GM23248 (cell line): ENCODE measurements around the gene FAM47A. TPM values are rescaled to one million over a fixed set of nuclear protein-coding genes. Genes with fewer than 3 reads are reported as not detected.

Source experiments
- DNase-seq: peaks from one replicate; pipeline ENCODE4 v3.0.0-alpha.2; 2015
- H2AFZ ChIP-seq: fragments of 200-600 bp; sonication (generic); 2 replicates; pipeline ENCODE4 v1.6.1; 2016; ENCODE audit warnings: antibody characterized with exemption
- H3F3A ChIP-seq: fragments of 200-600 bp; sonication (generic); 2 replicates; pipeline ENCODE4 v1.6.1; 2016; ENCODE audit warnings: mild to moderate bottlenecking, antibody characterized with exemption, mixed run types; ENCODE audit not compliant: insufficient read depth
- H3K27ac ChIP-seq: fragments of 200-600 bp; sonication (generic); 2 replicates; pipeline ENCODE4 v1.5.1; 2016; ENCODE audit warnings: mild to moderate bottlenecking
- H3K27me3 ChIP-seq: fragments of 200-600 bp; sonication (generic); replicated peaks from 2 replicates; pipeline ENCODE4 v1.6.1; 2016; ENCODE audit warnings: mild to moderate bottlenecking; ENCODE audit not compliant: insufficient read depth
- H3K36me3 ChIP-seq: fragments of 200-600 bp; sonication (generic); 2 replicates; pipeline ENCODE4 v1.6.1; 2016; ENCODE audit warnings: low read depth, mild to moderate bottlenecking
- H3K4me1 ChIP-seq: fragments of 200-600 bp; sonication (generic); 2 replicates; pipeline ENCODE4 v1.6.1; 2016; ENCODE audit warnings: mild to moderate bottlenecking; ENCODE audit not compliant: insufficient read depth
- H3K4me2 ChIP-seq: fragments of 200-600 bp; sonication (generic); one replicate; pipeline ENCODE4 v1.6.1; 2016; ENCODE audit warnings: mild to moderate bottlenecking; ENCODE audit not compliant: unreplicated experiment
- H3K4me3 ChIP-seq: fragments of 200-600 bp; sonication (generic); 2 replicates; pipeline ENCODE4 v1.5.1; 2016; ENCODE audit warnings: mild to moderate bottlenecking
- H3K79me2 ChIP-seq: fragments of 200-600 bp; sonication (generic); 2 replicates; pipeline ENCODE4 v1.6.1; 2016; ENCODE audit warnings: mild to moderate bottlenecking; ENCODE audit not compliant: insufficient read depth
- H3K9ac ChIP-seq: fragments of 200-600 bp; sonication (generic); 2 replicates; pipeline ENCODE4 v1.6.1; 2016; ENCODE audit warnings: mild to moderate bottlenecking
- H3K9me2 ChIP-seq: fragments of 200-600 bp; sonication (generic); 2 replicates; pipeline ENCODE4 v1.6.1; 2016; ENCODE audit warnings: mixed run types, mild to moderate bottlenecking, moderate library complexity; ENCODE audit not compliant: insufficient read depth
- H3K9me3 ChIP-seq: fragments of 200-600 bp; sonication (generic); one replicate; pipeline ENCODE4 v1.6.1; 2017; ENCODE audit warnings: low read depth
- H4K20me1 ChIP-seq: fragments of 200-600 bp; sonication (generic); 2 replicates; pipeline ENCODE4 v1.6.0; 2016; ENCODE audit not compliant: insufficient read depth
- EZH2 ChIP-seq: fragments of 200-600 bp; sonication (generic); IDR thresholded peaks from 2 replicates; pipeline ENCODE4 v1.6.1; 2018; ENCODE audit warnings: antibody characterized with exemption, mild to moderate bottlenecking; ENCODE audit not compliant: insufficient read depth, poor library complexity, severe bottlenecking
- EZH2phosphoT487 ChIP-seq: fragments of 200-600 bp; sonication (generic); IDR thresholded peaks from 2 replicates; pipeline ENCODE4 v1.6.1; 2018; ENCODE audit warnings: antibody characterized with exemption, moderate library complexity, mild to moderate bottlenecking, low read depth; ENCODE audit not compliant: insufficient read depth
- WGBS, 2 experiments: methylation state at CpG; one replicate each; pipeline ENCODE4 v1.1.6; 2015 to 2017; ENCODE audit warnings: low lambda C conversion rate in 2 of 2, low coverage in 1 of 2; ENCODE audit errors: missing lambda C conversion rate in 2 of 2; 5-methylcytosine and 5-hydroxymethylcytosine counted together
- in situ Hi-C: fragments of 300-500 bp; cut with MboI; formaldehyde crosslinking; loops from 2 replicates; pipeline ENCODE4 v1.15.0; 2020
- polyA plus RNA-seq: library from polyadenylated mRNA; unstranded; fragments of >200 nt; fragmentation: Nextera tagmentation; extraction: Ambion mirVana; gene quantifications from 2 replicates; pipeline ENCODE4 v1.2.1, GENCODE V29; 2016
- total RNA-seq: library from RNA; depleted of rRNA; stranded (reverse); fragments of >200 nt; shearing (Covaris generic); gene quantifications from 2 replicates; pipeline ENCODE4 v1.2.3, GENCODE V29; 2014

Gene FAM47A
- total and polyA plus RNA-seq, 2 experiments from 2014 or later: not detected

DNA sequence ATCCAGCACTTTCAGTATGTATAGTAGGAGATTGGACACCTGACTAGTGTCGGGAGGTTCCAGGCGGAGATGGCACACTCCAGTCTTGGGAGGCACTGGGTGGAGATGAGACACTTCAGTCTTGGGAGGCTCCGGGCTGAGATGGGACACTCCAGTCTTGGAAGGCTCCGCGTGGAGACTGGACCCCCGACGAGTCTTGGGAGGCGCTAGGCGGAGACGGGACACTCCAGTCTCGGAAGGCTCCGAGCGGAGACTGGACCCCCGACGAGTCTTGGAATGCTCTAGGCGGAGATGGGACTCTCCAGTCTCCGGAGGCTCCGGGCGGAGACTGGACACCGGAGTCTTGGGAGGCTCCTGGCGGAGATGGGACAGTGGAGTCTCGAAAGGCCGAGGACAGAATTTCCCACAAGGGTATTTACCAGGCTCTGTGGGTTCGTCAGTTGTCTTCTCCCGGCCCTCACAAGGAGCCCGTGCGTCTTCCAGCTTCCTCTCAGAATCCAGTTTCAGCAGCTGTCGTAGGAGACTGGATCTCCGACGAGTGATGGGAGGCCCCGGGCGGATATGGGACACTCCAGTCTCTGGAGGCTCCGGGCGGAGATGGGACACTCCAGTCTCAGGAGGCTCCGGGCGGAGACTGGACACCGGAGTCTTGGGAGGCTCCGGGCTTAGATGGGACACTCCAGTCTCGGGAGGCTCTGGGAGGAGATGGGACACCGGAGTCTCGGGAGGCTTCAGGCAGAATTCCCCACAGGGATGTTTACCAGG is 952 bp downstream of the FAM47A start:
- H3K79me2 ChIP-seq: no peaks in the 10 kb centered on the region
- no peaks in the 10 kb centered on the region for H3K9me2 ChIP-seq
- no peak for TF ChIP-seq EZH2
- TF ChIP-seq EZH2phosphoT487: no peak
- no peak for DNase-seq
- 72 to 81% methylated on average over 23 to 39 of the region's 41 CpGs for WGBS, 2 experiments
- no peaks in the 10 kb centered on the region for H3F3A ChIP-seq
- H3K9ac ChIP-seq: no peak overlapping the region
- H3K27me3 ChIP-seq: no peaks in the 10 kb centered on the region
- H4K20me1 ChIP-seq: no peaks in the 10 kb centered on the region
- no peak overlapping the region for H2AFZ ChIP-seq
- in situ Hi-C loops: no loop called here
- no peak overlapping the region for H3K4me3 ChIP-seq
- no peak overlapping the region for H3K4me2 ChIP-seq
- H3K36me3 ChIP-seq: no peaks in the 10 kb centered on the region
- H3K9me3 ChIP-seq: no peaks in the 10 kb centered on the region
- no peak overlapping the region for H3K27ac ChIP-seq
- H3K4me1 ChIP-seq: no peaks in the 10 kb centered on the region

DNA sequence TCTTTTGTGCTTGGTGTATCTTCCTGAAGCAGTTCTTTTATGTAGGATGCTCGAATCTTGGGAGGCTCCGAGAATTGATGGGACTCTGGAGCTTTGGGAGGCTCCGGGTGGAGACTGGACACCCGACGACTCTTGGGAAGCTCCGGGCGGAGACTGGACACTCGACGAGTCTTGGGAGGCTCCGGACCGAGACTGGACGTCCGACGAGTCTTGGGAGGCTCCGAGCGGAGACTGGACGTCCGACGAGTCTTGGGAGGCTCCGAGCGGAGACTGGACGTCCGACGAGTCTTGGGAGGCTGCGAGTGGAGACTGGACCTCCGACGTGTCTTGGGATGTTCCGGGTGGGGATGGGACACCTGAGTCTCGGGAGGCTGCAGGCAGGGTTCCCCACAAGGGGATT is 1.6 kb downstream of the FAM47A start:
- Histone ChIP-seq H3K9ac (no peak overlapping the region), H3K9me2 (no peaks in the 10 kb centered on the region), H3K4me3 (no peak overlapping the region), H2AFZ (no peak overlapping the region), H3K9me3 (no peaks in the 10 kb centered on the region), H4K20me1 (no peaks in the 10 kb centered on the region), H3K36me3 (no peaks in the 10 kb centered on the region), H3K27me3 (no peaks in the 10 kb centered on the region), H3K4me1 (no peaks in the 10 kb centered on the region), H3K79me2 (no peaks in the 10 kb centered on the region), H3K4me2 (no peak overlapping the region), H3K27ac (no peak overlapping the region), H3F3A (no peaks in the 10 kb centered on the region)
- 70 to 72% methylated on average over 17 to 27 of the region's 29 CpGs for WGBS, 2 experiments
- in situ Hi-C loops: no loop called here
- TF ChIP-seq EZH2: no peak
- DNase-seq: no peak

DNA sequence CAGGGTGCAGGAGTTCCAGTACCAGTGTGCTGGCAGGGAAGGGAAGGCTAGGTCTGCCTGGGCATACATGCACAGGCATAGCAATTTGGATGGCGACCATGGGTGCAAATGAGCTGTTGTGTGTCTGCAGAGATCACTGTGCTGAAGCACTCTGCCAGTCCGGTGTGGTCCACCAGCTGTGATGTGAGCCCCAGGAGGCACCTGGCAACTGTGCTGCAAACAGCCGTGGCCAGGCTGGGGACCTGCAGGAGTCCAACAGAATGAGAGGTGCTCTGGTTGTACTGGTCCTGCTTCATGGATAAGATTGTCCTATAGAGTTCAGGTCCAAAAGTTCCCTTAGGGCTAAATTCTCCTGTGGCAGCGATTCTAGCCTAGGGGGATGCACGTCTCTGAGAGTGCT is 6.1 kb downstream of the FAM47A start:
- TF ChIP-seq EZH2: no peak
- no peak for TF ChIP-seq EZH2phosphoT487
- H3K9me3 ChIP-seq: no peaks in the 10 kb centered on the region
- in situ Hi-C loops: no loop called here
- no peaks in the 10 kb centered on the region for H4K20me1 ChIP-seq
- H3K79me2 ChIP-seq: no peaks in the 10 kb centered on the region
- no peaks in the 10 kb centered on the region for H3F3A ChIP-seq
- H2AFZ ChIP-seq: no peak overlapping the region
- 15 to 21% methylated on average over 5 of the region's 5 CpGs for WGBS, 2 experiments
- H3K27me3 ChIP-seq: no peaks in the 10 kb centered on the region
- H3K36me3 ChIP-seq: no peaks in the 10 kb centered on the region
- H3K27ac ChIP-seq: no peak overlapping the region
- no peak overlapping the region for H3K4me3 ChIP-seq
- no peak for DNase-seq
- no peak overlapping the region for H3K4me2 ChIP-seq
- no peaks in the 10 kb centered on the region for H3K4me1 ChIP-seq
- H3K9ac ChIP-seq: no peak overlapping the region
- H3K9me2 ChIP-seq: no peaks in the 10 kb centered on the region

DNA sequence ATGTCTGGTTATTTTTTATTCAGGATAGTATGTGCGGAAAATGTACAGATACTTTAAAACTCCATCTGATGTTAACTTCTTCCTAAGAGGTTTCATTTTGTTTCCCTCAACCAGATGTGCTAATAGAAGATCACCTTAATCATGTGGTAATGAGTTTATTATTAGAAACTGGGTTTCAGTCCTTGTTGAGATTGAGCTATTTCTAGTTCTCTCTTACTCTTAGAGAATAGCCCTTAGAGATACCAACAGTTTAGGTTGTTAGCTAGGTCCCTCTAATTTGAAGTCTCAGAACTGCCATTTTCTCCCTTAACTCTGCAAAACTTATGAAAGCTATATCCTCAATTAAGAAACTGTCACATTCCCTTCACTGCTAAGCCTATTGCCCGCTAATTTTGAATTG is 13.0 kb downstream of the FAM47A start:
- Histone ChIP-seq H2AFZ (no peak overlapping the region), H4K20me1 (no peaks in the 10 kb centered on the region), H3F3A (no peaks in the 10 kb centered on the region), H3K9me3 (no peaks in the 10 kb centered on the region), H3K9ac (no peak overlapping the region), H3K27ac (no peak overlapping the region), H3K4me1 (no peaks in the 10 kb centered on the region), H3K4me2 (no peak overlapping the region), H3K79me2 (no peaks in the 10 kb centered on the region), H3K9me2 (no peaks in the 10 kb centered on the region), H3K27me3 (no peaks in the 10 kb centered on the region), H3K36me3 (no peaks in the 10 kb centered on the region), H3K4me3 (no peak overlapping the region)
- no peak for TF ChIP-seq EZH2phosphoT487
- TF ChIP-seq EZH2: no peak
- no peak for DNase-seq
- WGBS, 2 experiments: 28 to 36% methylated on average over 2 of the region's 2 CpGs
- in situ Hi-C loops: no loop called here

DNA sequence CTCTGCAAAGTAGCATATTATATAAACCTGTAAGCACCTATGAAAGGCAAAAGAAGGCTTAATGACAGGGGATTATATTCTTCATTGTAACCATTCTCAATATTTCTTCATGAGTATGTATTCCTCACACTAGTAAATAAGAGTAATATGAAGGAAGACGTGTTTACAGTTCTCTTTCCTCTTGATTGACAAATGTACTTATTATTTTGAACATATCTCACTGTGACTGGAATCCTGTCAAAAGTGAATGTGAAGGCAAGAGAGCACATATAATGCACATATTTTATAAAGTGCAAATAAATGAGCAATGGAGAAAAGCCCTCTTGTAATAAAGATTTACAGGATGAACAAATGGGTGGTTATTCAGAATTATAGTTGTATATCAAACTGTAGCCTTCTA is 19.7 kb downstream of the FAM47A start:
- no peaks in the 10 kb centered on the region for H3K79me2 ChIP-seq
- in situ Hi-C loops: no loop called here
- no peak overlapping the region for H2AFZ ChIP-seq
- H3K9me3 ChIP-seq: no peaks in the 10 kb centered on the region
- no peaks in the 10 kb centered on the region for H3K36me3 ChIP-seq
- H3K9me2 ChIP-seq: no peaks in the 10 kb centered on the region
- no peak overlapping the region for H3K4me2 ChIP-seq
- H4K20me1 ChIP-seq: no peaks in the 10 kb centered on the region
- H3K27me3 ChIP-seq: no peaks in the 10 kb centered on the region
- no peak overlapping the region for H3K9ac ChIP-seq
- no peaks in the 10 kb centered on the region for H3K4me1 ChIP-seq
- H3K27ac ChIP-seq: no peak overlapping the region
- WGBS, 2 experiments: 12 to 13% methylated on average over 1 of the region's 1 CpG
- DNase-seq: no peak
- no peaks in the 10 kb centered on the region for H3F3A ChIP-seq
- H3K4me3 ChIP-seq: no peak overlapping the region
- no peak for TF ChIP-seq EZH2phosphoT487
- TF ChIP-seq EZH2: no peak
